SK-N-SH treated with all-trans-retinoic acid at 6 μM for 48 hours (cell line): ENCODE results near the gene SLC29A3.

ENCODE experiments used
- ATAC-seq: fragments of 200-7000 bp; cut with Tn5 transposase; 3 replicates; pipeline ENCODE4 v1.9.1; 2020; ENCODE audit warnings: mild to moderate bottlenecking, moderate library complexity
- BACH2 ChIP-seq: fragments of 250-450 bp; sonication (Bioruptor Pico); IDR thresholded peaks from 2 replicates; pipeline ENCODE4 v1.9.0; 2021; ENCODE audit warnings: mild to moderate bottlenecking, borderline replicate concordance
- CSDC2 ChIP-seq: fragments of 250-450 bp; sonication (Bioruptor Pico); IDR thresholded peaks from 2 replicates; pipeline ENCODE4 v1.5.0; 2020; ENCODE audit warnings: mild to moderate bottlenecking, moderate library complexity
- CSRNP3 ChIP-seq: fragments of 250-450 bp; sonication (Bioruptor Pico); IDR thresholded peaks from 2 replicates; pipeline ENCODE4 v1.5.1; 2021; ENCODE audit warnings: mild to moderate bottlenecking, moderate library complexity
- ESRRG ChIP-seq: fragments of 250-450 bp; sonication (Bioruptor Pico); IDR thresholded peaks from 2 replicates; pipeline ENCODE4 v1.6.1; 2021; ENCODE audit warnings: mild to moderate bottlenecking
- GLIS3 ChIP-seq: fragments of 250-450 bp; sonication (Bioruptor Pico); IDR thresholded peaks from 2 replicates; pipeline ENCODE4 v1.5.0; 2020; ENCODE audit warnings: mild to moderate bottlenecking, moderate library complexity
- ISL1 ChIP-seq: fragments of 250-450 bp; sonication (Bioruptor Pico); IDR thresholded peaks from 2 replicates; pipeline ENCODE4 v2.1.2; 2022; ENCODE audit warnings: mild to moderate bottlenecking, moderate library complexity
- PATZ1 ChIP-seq: fragments of 250-450 bp; sonication (Bioruptor Pico); IDR thresholded peaks from 2 replicates; pipeline ENCODE4 v1.8.0; 2020; ENCODE audit warnings: mild to moderate bottlenecking, moderate library complexity, borderline replicate concordance
- POU6F1 ChIP-seq: fragments of 250-450 bp; sonication (Bioruptor Pico); IDR thresholded peaks from 2 replicates; pipeline ENCODE4 v1.8.0; 2021; ENCODE audit warnings: low read depth, mild to moderate bottlenecking, moderate library complexity, borderline replicate concordance
- PPARA ChIP-seq: fragments of 250-450 bp; sonication (Bioruptor Pico); IDR thresholded peaks from 2 replicates; pipeline ENCODE4 v1.5.0; 2020; ENCODE audit warnings: mild to moderate bottlenecking, borderline replicate concordance
- RARB ChIP-seq: fragments of 250-450 bp; sonication (Bioruptor Pico); IDR thresholded peaks from 2 replicates; pipeline ENCODE4 v1.8.0; 2021; ENCODE audit warnings: mild to moderate bottlenecking, moderate library complexity
- SNAI2 ChIP-seq: fragments of 250-450 bp; sonication (Bioruptor Pico); IDR thresholded peaks from 2 replicates; pipeline ENCODE4 v1.5.0; 2020; ENCODE audit warnings: mild to moderate bottlenecking, moderate library complexity
- TCF4 ChIP-seq: fragments of 250-450 bp; sonication (Bioruptor Pico); IDR thresholded peaks from 2 replicates; pipeline ENCODE4 v1.8.0; 2021; ENCODE audit warnings: mild to moderate bottlenecking, moderate library complexity, borderline replicate concordance
- TOX ChIP-seq: fragments of 250-450 bp; sonication (Bioruptor Pico); IDR thresholded peaks from 2 replicates; pipeline ENCODE4 v1.8.0; 2021; ENCODE audit warnings: mild to moderate bottlenecking, moderate library complexity, borderline replicate concordance
- TSHZ2 ChIP-seq: fragments of 250-450 bp; sonication (Bioruptor Pico); IDR thresholded peaks from 2 replicates; pipeline ENCODE4 v1.5.0; 2020; ENCODE audit warnings: mild to moderate bottlenecking, moderate library complexity
- ZC3H10 ChIP-seq: fragments of 250-450 bp; sonication (Bioruptor Pico); IDR thresholded peaks from 2 replicates; pipeline ENCODE4 v1.5.1; 2021; ENCODE audit warnings: mild to moderate bottlenecking, moderate library complexity
- ZFP3 ChIP-seq: fragments of 250-450 bp; sonication (Bioruptor Pico); IDR thresholded peaks from 2 replicates; pipeline ENCODE4 v1.5.0; 2020; ENCODE audit warnings: mild to moderate bottlenecking, moderate library complexity
- ZFP30 ChIP-seq: fragments of 450-650 bp; formaldehyde crosslinking; IDR thresholded peaks from 2 replicates; pipeline ENCODE4 v1.5.0; 2022; ENCODE audit warnings: mild to moderate bottlenecking, moderate library complexity
- ZNF70 ChIP-seq: fragments of 450-650 bp; formaldehyde crosslinking; IDR thresholded peaks from 2 replicates; pipeline ENCODE4 v1.5.0; 2020; ENCODE audit warnings: mild to moderate bottlenecking, moderate library complexity
- ZNF8 ChIP-seq: fragments of 450-650 bp; formaldehyde crosslinking; IDR thresholded peaks from 2 replicates; pipeline ENCODE4 v1.5.0; 2020; ENCODE audit warnings: mild to moderate bottlenecking, moderate library complexity

Gene SLC29A3

GRCh38 chr10:71351628-71352319 lies 32.7 kb downstream of the SLC29A3 start (continued):
- TF ChIP-seq PATZ1 (CRISPR knock-in tag) (no peak), PPARA (no peak), GLIS3 (no peak), ZFP3 (no peak), ZNF70 (no peak)

- ATAC-seq = no peak
- TF ChIP-seq TOX (CRISPR knock-in tag) (no peak), ZNF70 (no peak), CSDC2 (CRISPR knock-in tag) (no peak), POU6F1 (CRISPR knock-in tag) (no peak), ESRRG (CRISPR knock-in tag) (no peak), ZC3H10 (no peak), TSHZ2 (CRISPR knock-in tag) (no peak), CSRNP3 (CRISPR knock-in tag) (no peak), RARB (CRISPR knock-in tag) (no peak), ISL1 (CRISPR knock-in tag) (no peak), ZNF8 (no peak), BACH2 (CRISPR knock-in tag) (no peak), TCF4 (no peak)
Measured at GRCh38 chr10:71353639-71354038, 34.6 kb downstream of the SLC29A3 start.

- TF ChIP-seq TSHZ2 (CRISPR knock-in tag) (no peak), ESRRG (CRISPR knock-in tag) (no peak), SNAI2 (no peak), ISL1 (CRISPR knock-in tag) (no peak), ZFP30 (CRISPR knock-in tag) (no peak), GLIS3 (no peak)
- ATAC-seq = no peak
Measured at GRCh38 chr10:71354776-71355175, 35.7 kb downstream of the SLC29A3 start.
